HG02763 (cell line): ENCODE data around the gene ZNF407.

Experiments used
- ATAC-seq: cut with Tn5 transposase; IDR thresholded peaks from one replicate; pipeline ENCODE4 v1.9.1; 2021; ENCODE audit warnings: mild to moderate bottlenecking, moderate library complexity; ENCODE audit not compliant: unreplicated experiment

Gene ZNF407

GRCh38 chr18:74819433-74820059 is 221.9 kb downstream of the ZNF407 start:
- ATAC-seq = peak; percentile 45

- no peak for ATAC-seq
Observed at GRCh38 chr18:74820160-74820780, 222.6 kb downstream of the ZNF407 start.

GRCh38 chr18:74825460-74825859 is 227.8 kb downstream of the ZNF407 start:
- no peak for ATAC-seq

GRCh38 chr18:74826572-74826971 is 228.9 kb downstream of the ZNF407 start:
- no peak for ATAC-seq

- no peak for ATAC-seq
Observed at GRCh38 chr18:74828200-74828599, 230.5 kb downstream of the ZNF407 start.

- no peak for ATAC-seq
Observed at GRCh38 chr18:74831571-74832250, 234.0 kb downstream of the ZNF407 start.

- ATAC-seq = no peak
Observed at GRCh38 chr18:74832381-74832780, 234.7 kb downstream of the ZNF407 start.

- no peak for ATAC-seq
Observed at GRCh38 chr18:74832999-74833398, 235.3 kb downstream of the ZNF407 start.

GRCh38 chr18:74834424-74835309 is 237.0 kb downstream of the ZNF407 start:
- no peak for ATAC-seq

GRCh38 chr18:74836296-74837139 is 238.8 kb downstream of the ZNF407 start:
- no peak for ATAC-seq

GRCh38 chr18:74840492-74841167 is 243.0 kb downstream of the ZNF407 start:
- ATAC-seq = no peak

GRCh38 chr18:74841248-74841647 is 243.6 kb downstream of the ZNF407 start:
- no peak for ATAC-seq

GRCh38 chr18:74849301-74849700 is 251.6 kb downstream of the ZNF407 start:
- no peak for ATAC-seq

- ATAC-seq = no peak
Observed at GRCh38 chr18:74856434-74856833, 258.8 kb downstream of the ZNF407 start.

- no peak for ATAC-seq
Observed at GRCh38 chr18:74856928-74857327, 259.3 kb downstream of the ZNF407 start.

GRCh38 chr18:74857901-74858300 is 260.2 kb downstream of the ZNF407 start:
- no peak for ATAC-seq

- ATAC-seq = no peak
Observed at GRCh38 chr18:74861154-74861553, 263.5 kb downstream of the ZNF407 start.

- ATAC-seq = no peak
Observed at GRCh38 chr18:74862094-74862493, 264.4 kb downstream of the ZNF407 start.

GRCh38 chr18:74866577-74866976 is 268.9 kb downstream of the ZNF407 start:
- ATAC-seq = no peak

GRCh38 chr18:74868461-74868860 is 270.8 kb downstream of the ZNF407 start:
- ATAC-seq = no peak
